OCI-LY1 (cell line): Measurements from ENCODE around the gene KCNT2.

Experiments used
- CTCF ChIP-seq: fragments of 200-600 bp; sonication (generic), shearing (Covaris generic); IDR thresholded peaks from 2 replicates; pipeline ENCODE4 v1.5.1; 2017; ENCODE audit warnings: mild to moderate bottlenecking, antibody characterized with exemption, low read length, moderate library complexity, mixed read lengths
- EZH2 ChIP-seq: fragments of 200-600 bp; sonication (generic), shearing (Covaris generic); IDR thresholded peaks from 2 replicates; pipeline ENCODE4 v1.8.0; 2017; ENCODE audit warnings: borderline replicate concordance, mixed run types, mild to moderate bottlenecking, antibody characterized with exemption, low read length, moderate library complexity, mixed read lengths

DNA sequence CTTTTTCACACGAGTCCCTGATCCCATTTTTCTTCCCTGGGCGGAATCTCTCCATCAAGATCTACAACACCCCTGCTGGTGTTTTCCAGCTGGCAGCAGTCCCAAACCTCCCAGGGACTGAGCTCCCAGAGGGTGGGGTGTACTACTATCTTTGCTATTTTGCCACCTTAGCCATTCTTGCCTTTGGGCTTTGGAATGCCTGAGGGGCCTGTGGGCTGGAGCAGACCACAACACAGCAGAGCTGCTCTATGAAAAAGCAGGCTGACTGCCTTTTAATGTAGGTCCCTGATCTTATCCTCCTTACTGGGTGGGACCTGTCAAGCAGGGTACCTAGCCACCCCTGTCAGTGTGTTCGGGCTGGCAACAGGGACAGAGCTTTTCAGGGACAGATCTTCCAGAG, 91.9 kb downstream of the KCNT2 start:
- TF ChIP-seq CTCF = no peak
- no peak for TF ChIP-seq EZH2
